Right renal cortex interstitium (tissue), 3 donors: ENCODE data around the gene ZNF366. TPM values are rescaled to one million over a fixed set of nuclear protein-coding genes. Genes with fewer than 3 reads are reported as not detected.
"Not testable (repeated sequence)": the region's sequence is repeated elsewhere in the genome, so short reads cannot be mapped to it uniquely, and the experiment has no call there.

Experiments used
- DNase-seq, 3 donors: peaks; one replicate each; pipeline ENCODE4 v3.0.0-alpha.2; 2013; ENCODE audit warnings: low read depth in 3 of 3, low spot score in 2 of 3
- polyA plus RNA-seq, 3 donors: library from polyadenylated mRNA; unstranded; fragments of 120-200 nt; gene quantifications; one replicate each; pipeline ENCODE4 v1.2.1, GENCODE V29; 2013; ENCODE audit not compliant: insufficient read length in 3 of 3

The ZNF366 gene
- polyA plus RNA-seq, 3 donors, result 4.0 to 4.7 (median 4.6) TPM

GRCh38 chr5:72415616-72416325 lies 91.4 kb downstream of the ZNF366 start:
- no peak for DNase-seq

- DNase-seq, result no peak
Measured at GRCh38 chr5:72412283-72413055, 94.7 kb downstream of the ZNF366 start.

- DNase-seq, result no peak
Measured at GRCh38 chr5:72410688-72411295, 96.4 kb downstream of the ZNF366 start.

- DNase-seq, result no peak
Measured at GRCh38 chr5:72408603-72409002, 98.6 kb downstream of the ZNF366 start.

- DNase-seq, result no peak
Measured at GRCh38 chr5:72408127-72408526, 99.1 kb downstream of the ZNF366 start.

- DNase-seq, result no peak
Measured at GRCh38 chr5:72407541-72407940, 99.7 kb downstream of the ZNF366 start.

GRCh38 chr5:72407078-72407477 lies 100.1 kb downstream of the ZNF366 start:
- DNase-seq, result no peak

GRCh38 chr5:72404771-72405170 lies 102.4 kb downstream of the ZNF366 start:
- not testable (repeated sequence) for DNase-seq

- DNase-seq, result no peak
Measured at GRCh38 chr5:72402959-72403628, 104.1 kb downstream of the ZNF366 start.

GRCh38 chr5:72402381-72402890 lies 104.8 kb downstream of the ZNF366 start:
- DNase-seq, result no peak

- no peak for DNase-seq
Measured at GRCh38 chr5:72400950-72401349, 106.3 kb downstream of the ZNF366 start.

- no peak for DNase-seq
Measured at GRCh38 chr5:72397836-72398235, 109.4 kb downstream of the ZNF366 start.

GRCh38 chr5:72394688-72395087 lies 112.5 kb downstream of the ZNF366 start:
- no peak for DNase-seq

- no peak for DNase-seq
Measured at GRCh38 chr5:72393052-72393451, 114.2 kb downstream of the ZNF366 start.

Other genes starting within 250 kb of the ZNF366 start
- gene MRPS27, start 187.2 kb downstream of the ZNF366 start, polyA plus RNA-seq, result 10 to 100 TPM; 70.7 to 72.2 (median 71.1) TPM
- 10 to 100 TPM; 11.3 to 11.7 (median 11.5) TPM for gene PTCD2, start 187.0 kb downstream of the ZNF366 start, polyA plus RNA-seq